B cell (primary cell): ENCODE data around the gene MICALL2. TPM values are rescaled to one million over a fixed set of nuclear protein-coding genes. Genes with fewer than 3 reads are reported as not detected.

Source experiments
- ATAC-seq: fragments of 200-7000 bp; cut with Tn5 transposase; one replicate; pipeline ENCODE4 v1.10.0; 2021; ENCODE audit warnings: low read depth, mild to moderate bottlenecking, moderate number of reproducible peaks, moderate library complexity
- CTCF ChIA-PET: fragments of 350-600 bp; sonication (Branson Sonifier 250); formaldehyde crosslinking; loops from one replicate; lab custom pipeline; 2021; ENCODE audit warnings: antibody characterized with exemption, inconsistent platforms; lab: Charles Lee
- POLR2A ChIA-PET: fragments of 350-600 bp; sonication (Branson Sonifier 250); formaldehyde crosslinking; loops from one replicate; lab custom pipeline; 2021; ENCODE audit warnings: antibody characterized with exemption; lab: Charles Lee
- DNase-seq: peaks from one replicate; pipeline ENCODE4 v3.0.0; 2013
- H2AFZ ChIP-seq: 2 replicates; pipeline ENCODE4 v1.6.1; 2012; ENCODE audit warnings: mild to moderate bottlenecking, low read depth, low read length; ENCODE audit not compliant: insufficient read depth, poor library complexity, severe bottlenecking
- H3K27ac ChIP-seq, 2 donors: 1 replicate in 1 of 2; 2 replicates in 1 of 2; pipeline ENCODE4 v1.5.1; 2012 to 2013; ENCODE audit warnings: low read length in 2 of 2, mild to moderate bottlenecking in 2 of 2, moderate library complexity in 1 of 2
- H3K27me3 ChIP-seq, 4 experiments: fragments of 200-600 bp in 1 of 4; sonication (generic) in 1 of 4; replicated peaks in 1 of 4; 1 replicate in 2 of 4; 2 replicates in 2 of 4; pipeline versions ENCODE4 v1.6.1 to v1.7.0; 2013 to 2016; ENCODE audit warnings: low read length in 3 of 4, mild to moderate bottlenecking in 2 of 4, mixed read lengths in 1 of 4, moderate library complexity in 1 of 4; ENCODE audit not compliant: insufficient read depth in 4 of 4, control insufficient read depth in 3 of 4; ENCODE audit errors: control extremely low read depth in 1 of 4
- H3K36me3 ChIP-seq, 2 experiments: replicated peaks in 1 of 2; 1 replicate in 1 of 2; 2 replicates in 1 of 2; pipeline versions ENCODE4 v1.6.1 to v1.7.1; 2013; ENCODE audit warnings: low read length in 1 of 2; ENCODE audit not compliant: insufficient read depth in 2 of 2, control insufficient read depth in 1 of 2; ENCODE audit errors: control extremely low read depth in 1 of 2, extremely low read depth in 1 of 2
- H3K4me1 ChIP-seq, 2 donors: fragments of 200-600 bp in 1 of 2; sonication (generic) in 1 of 2; 1 replicate in 1 of 2; 2 replicates in 1 of 2; pipeline versions ENCODE4 v1.5.1 to v1.6.1; 2013 to 2017; ENCODE audit warnings: low read length in 2 of 2; ENCODE audit not compliant: control insufficient read depth in 2 of 2, insufficient read depth in 2 of 2
- H3K4me2 ChIP-seq: replicated peaks from 2 replicates; pipeline ENCODE3; 2012; ENCODE audit warnings: mild to moderate bottlenecking, low read depth, low read length; ENCODE audit not compliant: poor library complexity, severe bottlenecking
- H3K4me3 ChIP-seq, 5 experiments: fragments of 200-600 bp in 1 of 5; sonication (generic) in 1 of 5; 1 replicate in 3 of 5; 2 replicates in 2 of 5; pipeline versions ENCODE4 v1.5.1 to v1.7.0; 2011 to 2016; ENCODE audit warnings: low read length in 4 of 5, mild to moderate bottlenecking in 4 of 5, low read depth in 2 of 5, control low read depth in 1 of 5, moderate library complexity in 1 of 5; ENCODE audit not compliant: insufficient read depth in 1 of 5; ENCODE audit errors: control extremely low read depth in 1 of 5, extremely low read depth in 1 of 5
- H3K79me2 ChIP-seq: fragments of 200-600 bp; sonication (generic); one replicate; pipeline ENCODE4 v1.6.0; 2016; ENCODE audit warnings: low read length; ENCODE audit not compliant: control insufficient read depth, insufficient read depth
- H3K9ac ChIP-seq: fragments of 200-600 bp; sonication (generic); 2 replicates; pipeline ENCODE4 v1.6.1; 2017; ENCODE audit warnings: mild to moderate bottlenecking, low read length, moderate library complexity
- H3K9me3 ChIP-seq, 3 donors: one replicate each; pipeline versions ENCODE4 v1.6.1 to v1.7.1; 2013; ENCODE audit warnings: low read length in 2 of 3; ENCODE audit not compliant: control insufficient read depth in 2 of 3, insufficient read depth in 1 of 3; ENCODE audit errors: control extremely low read depth in 1 of 3
- H4K20me1 ChIP-seq: 2 replicates; pipeline ENCODE4 v1.6.0; 2012; ENCODE audit warnings: mild to moderate bottlenecking, low read length; ENCODE audit not compliant: insufficient read depth, control insufficient read depth, poor library complexity, severe bottlenecking
- H3K27ac Mint-ChIP-seq: one replicate; pipeline ENCODE4 v1.8.0; 2021; ENCODE audit warnings: mixed read lengths
- H3K27me3 Mint-ChIP-seq: one replicate; pipeline ENCODE4 v1.8.0; 2021; ENCODE audit warnings: mixed read lengths
- H3K4me1 Mint-ChIP-seq: one replicate; pipeline ENCODE4 v1.8.0; 2021; ENCODE audit warnings: mixed read lengths
- H3K4me3 Mint-ChIP-seq: one replicate; pipeline ENCODE4 v1.8.0; 2021; ENCODE audit warnings: mixed read lengths
- H3K9me3 Mint-ChIP-seq: one replicate; pipeline ENCODE4 v1.8.0; 2022; ENCODE audit warnings: mixed read lengths; ENCODE audit not compliant: insufficient read depth
- EZH2 ChIP-seq: IDR thresholded peaks from 2 replicates; pipeline ENCODE4 v1.6.1; 2012; ENCODE audit warnings: borderline replicate concordance, low read depth, mild to moderate bottlenecking, moderate library complexity, low read length; ENCODE audit not compliant: insufficient read depth, poor library complexity, severe bottlenecking
- WGBS: methylation state at CpG from one replicate; pipeline ENCODE4 v1.1.5; 2013; ENCODE audit warnings: missing lambda C conversion rate; ENCODE audit not compliant: insufficient coverage; 5-methylcytosine and 5-hydroxymethylcytosine counted together
- intact Hi-C: fragments of 100-400 bp; cut with micrococcal nuclease; formaldehyde crosslinking; loops from one replicate; pipeline ENCODE4 v1.10.0; 2022
- polyA plus RNA-seq: library from polyadenylated mRNA; depleted of rRNA; stranded (reverse); fragments of >200 nt; gene quantifications from 2 replicates; pipeline ENCODE4 v1.2.3, GENCODE V29; 2012
- total RNA-seq, 2 donors: library from RNA; stranded (reverse); fragments of 120-200 nt in 1 of 2; gene quantifications; 1 replicate in 1 of 2; 2 replicates in 1 of 2; pipeline versions ENCODE4 v1.2.3 to v1.2.4, GENCODE V29; 2013 to 2022
- TF ChIP-seq, protein P1 (sequence below): fragments of 200-600 bp; IDR thresholded peaks from one replicate; pipeline ENCODE4 v1.8.0; 2022; ENCODE audit warnings: antibody characterized with exemption, mild to moderate bottlenecking

The MICALL2 gene
- total and polyA plus RNA-seq, 2 donors (not counting 1 experiment from before 2014, with no cell fraction given), result 0.85 to 0.94 TPM

DNA sequence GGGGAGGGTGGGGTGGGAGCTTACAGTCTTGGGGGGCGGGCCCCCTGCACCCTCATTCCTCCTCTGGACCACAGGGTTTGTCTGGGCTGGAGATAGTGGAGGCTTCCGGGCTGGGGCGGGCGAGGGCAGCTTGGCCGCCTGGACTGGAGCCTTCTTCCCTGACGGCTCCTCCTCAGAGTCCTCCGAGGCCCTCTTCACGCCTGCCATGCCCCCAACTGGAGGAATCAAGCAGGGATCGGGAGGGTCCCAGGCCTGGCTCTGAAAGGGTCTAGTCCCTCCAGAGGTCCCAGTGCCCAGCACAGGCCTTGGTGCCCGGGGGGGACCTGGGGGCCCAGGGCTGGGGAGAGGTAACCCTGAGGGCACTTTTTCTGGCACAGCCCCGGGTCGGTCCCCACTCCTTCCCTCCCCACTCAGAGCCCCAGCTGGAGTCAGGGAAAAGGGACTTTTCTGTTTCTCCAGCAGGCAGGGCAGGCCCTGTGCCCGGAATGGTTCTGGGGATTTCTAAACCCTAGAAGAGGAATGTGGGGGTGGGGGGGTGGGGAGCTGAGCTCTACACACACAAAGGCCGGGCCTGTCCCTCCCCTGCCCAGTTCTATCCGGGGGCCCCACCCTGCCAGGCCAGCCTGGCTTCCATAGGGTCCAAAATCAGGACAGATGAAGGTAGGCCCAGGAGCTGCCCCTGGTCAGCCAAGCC lies 11.6 kb downstream of the MICALL2 start:
- no peak for TF ChIP-seq EZH2
- TF ChIP-seq, protein P1, sequence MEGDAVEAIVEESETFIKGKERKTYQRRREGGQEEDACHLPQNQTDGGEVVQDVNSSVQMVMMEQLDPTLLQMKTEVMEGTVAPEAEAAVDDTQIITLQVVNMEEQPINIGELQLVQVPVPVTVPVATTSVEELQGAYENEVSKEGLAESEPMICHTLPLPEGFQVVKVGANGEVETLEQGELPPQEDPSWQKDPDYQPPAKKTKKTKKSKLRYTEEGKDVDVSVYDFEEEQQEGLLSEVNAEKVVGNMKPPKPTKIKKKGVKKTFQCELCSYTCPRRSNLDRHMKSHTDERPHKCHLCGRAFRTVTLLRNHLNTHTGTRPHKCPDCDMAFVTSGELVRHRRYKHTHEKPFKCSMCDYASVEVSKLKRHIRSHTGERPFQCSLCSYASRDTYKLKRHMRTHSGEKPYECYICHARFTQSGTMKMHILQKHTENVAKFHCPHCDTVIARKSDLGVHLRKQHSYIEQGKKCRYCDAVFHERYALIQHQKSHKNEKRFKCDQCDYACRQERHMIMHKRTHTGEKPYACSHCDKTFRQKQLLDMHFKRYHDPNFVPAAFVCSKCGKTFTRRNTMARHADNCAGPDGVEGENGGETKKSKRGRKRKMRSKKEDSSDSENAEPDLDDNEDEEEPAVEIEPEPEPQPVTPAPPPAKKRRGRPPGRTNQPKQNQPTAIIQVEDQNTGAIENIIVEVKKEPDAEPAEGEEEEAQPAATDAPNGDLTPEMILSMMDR, result no peak
- CTCF ChIA-PET, result no interaction called here

DNA sequence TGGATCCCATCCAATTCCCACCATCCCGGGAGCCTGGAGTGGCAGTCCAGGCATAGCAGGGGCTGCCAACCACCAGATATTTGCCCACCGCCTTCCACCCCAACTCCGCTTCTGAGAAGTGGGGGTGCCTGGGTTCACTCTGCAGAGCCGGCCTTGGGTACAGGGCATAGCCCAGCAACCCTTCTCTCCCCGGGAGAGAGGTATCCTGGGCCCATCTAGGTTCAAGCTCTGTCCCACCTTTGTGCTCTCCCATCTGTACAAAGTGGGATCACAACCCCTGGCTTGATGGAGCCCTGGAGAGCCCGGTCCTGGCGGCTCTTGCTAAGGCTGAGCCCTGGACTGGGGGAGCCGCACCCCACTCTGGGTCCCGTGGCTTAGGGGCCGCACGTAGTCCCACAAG lies 12.2 kb downstream of the MICALL2 start:
- no peaks in the 10 kb centered on the region for H3K27me3 ChIP-seq
- no peaks in the 10 kb centered on the region for H4K20me1 ChIP-seq
- WGBS, result 91% methylated on average over 11 of the region's 11 CpGs
- H3K4me3 ChIP-seq, result no peak overlapping the region
- no peak for ATAC-seq
- H2AFZ ChIP-seq, result no peak overlapping the region
- Mint-ChIP-seq H3K9me3 (no peaks in the 10 kb centered on the region), H3K27ac (no peak overlapping the region), H3K27me3 (no peaks in the 10 kb centered on the region), H3K4me3 (no peak overlapping the region), H3K4me1 (no peaks in the 10 kb centered on the region)
- H3K9ac ChIP-seq, result no peak overlapping the region
- H3K4me2 ChIP-seq, result no peak overlapping the region
- H3K4me1 ChIP-seq, result no peaks in the 10 kb centered on the region
- DNase-seq, result no peak
- ChIA-PET POLR2A (no interaction called here), CTCF (no interaction called here)
- intact Hi-C loops, result no loop called here
- H3K79me2 ChIP-seq, result no peaks in the 10 kb centered on the region
- peaks cover 0 to 3% (median 0%) of the 10 kb centered on the region in 3 donors for H3K9me3 ChIP-seq
- no peak for TF ChIP-seq EZH2
- TF ChIP-seq, protein P1, result no peak
- H3K36me3 ChIP-seq, result no peaks in the 10 kb centered on the region
- H3K27ac ChIP-seq, result no peak overlapping the region

More for the DNA sequence above, 11.6 kb downstream of the MICALL2 start:
- ATAC-seq (no peak), DNase-seq (no peak)
- Histone ChIP-seq H3K9me3 (peaks cover 0 to 3% (median 0%) of the 10 kb centered on the region in 3 donors), H2AFZ (no peak overlapping the region), H3K27me3 (no peaks in the 10 kb centered on the region), H4K20me1 (no peaks in the 10 kb centered on the region), H3K9ac (no peak overlapping the region), H3K4me3 (no peak overlapping the region), H3K36me3 (no peaks in the 10 kb centered on the region), H3K79me2 (no peaks in the 10 kb centered on the region), H3K4me2 (no peak overlapping the region), H3K4me1 (no peaks in the 10 kb centered on the region), H3K27ac (no peak overlapping the region)
- Mint-ChIP-seq H3K27me3 (no peaks in the 10 kb centered on the region), H3K9me3 (no peaks in the 10 kb centered on the region), H3K4me3 (no peak overlapping the region), H3K4me1 (no peaks in the 10 kb centered on the region), H3K27ac (no peak overlapping the region)
- POLR2A ChIA-PET, result no interaction called here
- 93% methylated on average over 10 of the region's 15 CpGs for WGBS
- intact Hi-C loops, result no loop called here
